A673 (cell line): Measurements from ENCODE around the gene ZNF777. TPM values are rescaled to one million over a fixed set of nuclear protein-coding genes. Genes with fewer than 3 reads are reported as not detected.

Source experiments
- BruUV-seq: library from RNA; stranded (reverse); fragments of 400-500 nt; replicated peaks from 2 replicates; lab custom pipeline; 2021; lab: Mats Ljungman, UMichigan
- CTCF ChIA-PET: fragments of 300-600 bp; sonication (Branson Sonifier 250); formaldehyde crosslinking; loops from one replicate; lab custom pipeline; 2022; ENCODE audit warnings: antibody characterized with exemption; lab: Charles Lee
- POLR2A ChIA-PET: fragments of 300-600 bp; sonication (Branson Sonifier 250); formaldehyde crosslinking; loops from one replicate; lab custom pipeline; 2022; ENCODE audit warnings: antibody characterized with exemption; ENCODE audit not compliant: low non-redundant PET; lab: Charles Lee
- DNase-seq: peaks from one replicate; pipeline ENCODE4 v3.0.0-alpha.2; 2015; ENCODE audit warnings: low spot score
- H3K27ac ChIP-seq: fragments of 200-600 bp; sonication (generic); 2 replicates; pipeline ENCODE4 v1.5.1; 2016; ENCODE audit warnings: mixed run types, low read depth, mild to moderate bottlenecking, mixed read lengths, antibody characterized with exemption, low read length; ENCODE audit not compliant: poor library complexity, severe bottlenecking
- H3K27me3 ChIP-seq: fragments of 200-600 bp; sonication (generic); replicated peaks from 2 replicates; pipeline ENCODE4 v1.6.1; 2017; ENCODE audit warnings: mixed run types, low read depth, mild to moderate bottlenecking, mixed read lengths, antibody characterized with exemption, low read length; ENCODE audit not compliant: insufficient read depth, poor library complexity
- H3K36me3 ChIP-seq: fragments of 200-600 bp; sonication (generic); 2 replicates; pipeline ENCODE4 v1.6.1; 2016; ENCODE audit warnings: mixed run types, mild to moderate bottlenecking, mixed read lengths, antibody characterized with exemption, low read length; ENCODE audit not compliant: insufficient read depth, poor library complexity, severe bottlenecking
- H3K4me1 ChIP-seq: fragments of 200-600 bp; sonication (generic); 2 replicates; pipeline ENCODE4 v1.6.1; 2017; ENCODE audit warnings: mixed run types, mild to moderate bottlenecking, mixed read lengths, antibody characterized with exemption, low read length; ENCODE audit not compliant: insufficient read depth, poor library complexity, severe bottlenecking
- H3K4me3 ChIP-seq: fragments of 200-600 bp; sonication (generic); 2 replicates; pipeline ENCODE4 v1.5.1; 2016; ENCODE audit warnings: low read depth, mixed run types, mild to moderate bottlenecking, mixed read lengths, low read length; ENCODE audit not compliant: poor library complexity, severe bottlenecking
- H3K9me3 ChIP-seq: fragments of 200-600 bp; sonication (generic); 2 replicates; pipeline ENCODE4 v1.6.1; 2016; ENCODE audit warnings: mixed run types, low read depth, mild to moderate bottlenecking, mixed read lengths, antibody characterized with exemption, low read length; ENCODE audit not compliant: poor library complexity, severe bottlenecking
- EZH2 ChIP-seq: fragments of 200-600 bp; sonication (generic); IDR thresholded peaks from 2 replicates; pipeline ENCODE4 v1.6.1; 2017; ENCODE audit warnings: borderline replicate concordance, low read depth, mild to moderate bottlenecking, mixed read lengths, antibody characterized with exemption, low read length; ENCODE audit not compliant: poor library complexity, severe bottlenecking
- intact Hi-C: fragments of 100-400 bp; cut with micrococcal nuclease; formaldehyde crosslinking; loops from one replicate; pipeline ENCODE4 v1.10.0; 2022; ENCODE audit not compliant: unreplicated experiment
- total RNA-seq: library from RNA; stranded (reverse); gene quantifications from 2 replicates; pipeline ENCODE4 v1.2.3, GENCODE V29; 2021
- TF ChIP-seq, protein P1 (sequence below): fragments of 300-800, 200-600 bp; sonication (generic); conservative IDR thresholded peaks from 2 replicates; pipeline ENCODE4 v1.5.1; 2017; ENCODE audit warnings: low read depth, mild to moderate bottlenecking, antibody characterized with exemption, low read length, moderate library complexity, mixed read lengths

ZNF777 gene
- total RNA-seq, 1 experiment from 2014 or later, result 19.3 TPM

DNA sequence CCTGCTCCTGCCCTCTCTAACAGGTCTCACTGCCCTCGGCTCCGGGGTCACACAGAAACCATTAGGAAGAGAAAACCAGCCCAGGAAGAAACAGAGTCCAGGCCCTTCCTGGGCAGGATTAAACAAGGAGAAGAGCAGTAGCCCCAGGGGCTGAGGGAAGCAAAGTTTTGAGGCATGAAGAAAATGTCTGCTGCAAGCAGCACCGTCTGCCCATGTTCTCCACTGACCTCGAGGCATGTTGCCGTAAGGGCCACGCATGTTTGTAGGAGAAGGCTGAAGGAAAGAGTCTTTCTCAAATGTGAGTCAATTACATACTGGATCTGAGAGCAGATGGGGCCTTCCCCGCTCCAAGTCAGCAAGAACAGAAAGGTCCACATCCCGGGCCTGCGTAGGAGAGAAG is 32.5 kb upstream of the ZNF777 start:
- ChIA-PET POLR2A (no interaction called here), CTCF (no interaction called here)
- peaks cover 12% of the 10 kb centered on the region for H3K4me1 ChIP-seq
- no peak overlapping the region for H3K27ac ChIP-seq
- intact Hi-C loops, result no loop called here
- H3K36me3 ChIP-seq, result peaks cover 43% of the 10 kb centered on the region
- H3K4me3 ChIP-seq, result no peak overlapping the region
- BruUV-seq, result no TSS peak
- TF ChIP-seq, protein P1, sequence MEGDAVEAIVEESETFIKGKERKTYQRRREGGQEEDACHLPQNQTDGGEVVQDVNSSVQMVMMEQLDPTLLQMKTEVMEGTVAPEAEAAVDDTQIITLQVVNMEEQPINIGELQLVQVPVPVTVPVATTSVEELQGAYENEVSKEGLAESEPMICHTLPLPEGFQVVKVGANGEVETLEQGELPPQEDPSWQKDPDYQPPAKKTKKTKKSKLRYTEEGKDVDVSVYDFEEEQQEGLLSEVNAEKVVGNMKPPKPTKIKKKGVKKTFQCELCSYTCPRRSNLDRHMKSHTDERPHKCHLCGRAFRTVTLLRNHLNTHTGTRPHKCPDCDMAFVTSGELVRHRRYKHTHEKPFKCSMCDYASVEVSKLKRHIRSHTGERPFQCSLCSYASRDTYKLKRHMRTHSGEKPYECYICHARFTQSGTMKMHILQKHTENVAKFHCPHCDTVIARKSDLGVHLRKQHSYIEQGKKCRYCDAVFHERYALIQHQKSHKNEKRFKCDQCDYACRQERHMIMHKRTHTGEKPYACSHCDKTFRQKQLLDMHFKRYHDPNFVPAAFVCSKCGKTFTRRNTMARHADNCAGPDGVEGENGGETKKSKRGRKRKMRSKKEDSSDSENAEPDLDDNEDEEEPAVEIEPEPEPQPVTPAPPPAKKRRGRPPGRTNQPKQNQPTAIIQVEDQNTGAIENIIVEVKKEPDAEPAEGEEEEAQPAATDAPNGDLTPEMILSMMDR, result no peak
- TF ChIP-seq EZH2, result no peak
- peaks cover 4% of the 10 kb centered on the region for H3K27me3 ChIP-seq
- no peaks in the 10 kb centered on the region for H3K9me3 ChIP-seq
- no peak for DNase-seq

DNA sequence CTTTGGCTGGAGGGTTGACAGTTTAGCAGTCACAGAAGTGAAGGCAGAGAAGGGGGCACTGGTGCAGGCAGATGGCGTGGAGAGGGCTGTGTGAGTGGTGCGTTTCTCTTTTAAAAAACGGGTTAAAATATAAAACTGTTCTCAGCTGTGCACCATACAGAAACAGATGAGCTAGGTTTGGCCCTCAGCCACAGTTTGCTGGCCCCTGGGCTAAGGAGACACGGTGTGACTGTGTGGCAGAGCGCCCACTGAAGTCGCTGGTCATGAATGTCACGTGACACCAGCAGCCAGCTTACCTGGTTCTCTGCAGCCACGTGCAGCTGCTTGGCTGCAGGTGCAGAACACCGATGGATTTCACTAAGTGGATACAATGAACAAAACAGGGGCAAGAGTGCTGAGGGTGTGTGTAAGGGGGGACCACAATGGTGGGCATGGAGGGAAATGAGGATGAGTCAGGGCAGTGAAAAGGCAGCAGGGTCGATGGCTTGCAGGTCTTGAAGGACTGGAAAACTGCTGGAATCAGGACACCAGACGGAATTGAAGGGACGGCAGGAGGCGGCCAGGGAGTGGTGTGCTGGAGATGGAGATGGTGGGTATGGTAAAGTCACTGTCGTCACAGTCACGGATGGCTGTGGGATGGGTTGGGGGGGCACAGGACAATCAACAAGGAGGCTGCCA is 29.4 kb upstream of the ZNF777 start:
- no TSS peak for BruUV-seq
- no peak overlapping the region for H3K4me3 ChIP-seq
- peaks cover 63% of the 10 kb centered on the region for H3K36me3 ChIP-seq
- no peak for DNase-seq
- ChIA-PET POLR2A (no interaction called here), CTCF (no interaction called here)
- no peak for TF ChIP-seq EZH2
- TF ChIP-seq, protein P1, result no peak
- H3K27me3 ChIP-seq, result no peaks in the 10 kb centered on the region
- no peaks in the 10 kb centered on the region for H3K9me3 ChIP-seq
- H3K4me1 ChIP-seq, result peaks cover 3% of the 10 kb centered on the region
- intact Hi-C loops, result no loop called here
- no peak overlapping the region for H3K27ac ChIP-seq

DNA sequence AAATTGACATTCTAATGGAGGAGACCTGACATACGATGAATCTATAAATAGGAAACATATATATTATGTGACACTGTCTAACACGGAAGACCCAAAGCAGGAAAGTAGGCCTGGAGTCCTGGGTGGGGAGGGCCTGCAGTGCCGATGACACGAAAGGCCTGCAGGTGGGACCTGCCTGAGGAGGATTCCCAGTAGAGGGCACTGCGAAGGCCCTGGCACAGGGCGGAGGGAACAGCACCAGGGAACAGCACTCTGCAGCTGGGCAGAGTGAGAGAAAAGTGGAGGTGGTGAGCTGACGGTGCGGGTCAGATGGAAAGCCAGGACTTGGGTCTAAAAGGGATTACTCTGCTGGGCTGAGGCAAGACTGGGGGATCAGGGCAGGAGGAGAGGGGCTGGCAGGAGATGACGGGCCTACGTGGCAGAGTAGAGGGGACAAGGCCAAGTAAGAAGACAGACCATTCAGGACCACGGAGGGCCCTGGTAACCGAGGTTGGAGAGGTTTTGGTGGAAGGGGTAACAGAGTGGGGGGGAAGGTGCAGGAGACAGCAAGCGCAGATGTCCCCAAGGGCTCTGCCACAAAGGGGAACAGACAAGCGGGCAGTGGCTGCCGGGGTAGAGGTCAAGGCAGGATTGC is 28.6 kb upstream of the ZNF777 start:
- POLR2A ChIA-PET, result no interaction called here
- TF ChIP-seq EZH2, result no peak
- TF ChIP-seq, protein P1, result 0 out of 2 replicates have a peak, but pooled peaks have one; percentile 24
- Histone ChIP-seq H3K9me3 (no peaks in the 10 kb centered on the region), H3K27me3 (no peaks in the 10 kb centered on the region), H3K36me3 (peaks cover 63% of the 10 kb centered on the region), H3K27ac (no peak overlapping the region), H3K4me3 (no peak overlapping the region), H3K4me1 (no peaks in the 10 kb centered on the region)
- intact Hi-C loops, result no loop called here
- no TSS peak for BruUV-seq
- CTCF ChIA-PET, result no interaction called here
- no peak for DNase-seq
